Neural cell (in vitro differentiated cells): ENCODE results near the gene SLC4A7.

Experiments used
- EZH2 ChIP-seq: fragments of 200-600, 300-800 bp; shearing (Covaris generic), sonication (generic); IDR thresholded peaks from 2 replicates; pipeline ENCODE4 v1.6.1; 2014; ENCODE audit warnings: antibody characterized with exemption, low read length, borderline replicate concordance, mild to moderate bottlenecking; ENCODE audit not compliant: insufficient read depth, poor library complexity, severe bottlenecking
- MXI1 ChIP-seq: fragments of 450-650 bp; conservative IDR thresholded peaks from 2 replicates; pipeline ENCODE4 v1.6.1; 2014; ENCODE audit warnings: antibody characterized with exemption, mild to moderate bottlenecking; ENCODE audit not compliant: poor library complexity, severe bottlenecking
- POLR2AphosphoS5 ChIP-seq: IDR thresholded peaks from 2 replicates; pipeline ENCODE4 v1.6.1; 2012
- RAD21 ChIP-seq: fragments of 450-650 bp; conservative IDR thresholded peaks from 2 replicates; pipeline ENCODE4 v1.6.1; 2014; ENCODE audit warnings: antibody characterized with exemption, mild to moderate bottlenecking, moderate library complexity
- REST ChIP-seq: IDR thresholded peaks from 2 replicates; pipeline ENCODE4 v1.6.1; 2012; ENCODE audit warnings: borderline replicate concordance
- TAF1 ChIP-seq: IDR thresholded peaks from 2 replicates; pipeline ENCODE4 v1.6.1; 2012; ENCODE audit warnings: low read depth
- TF ChIP-seq, protein P1 (sequence below): fragments of 450-650 bp; IDR thresholded peaks from 2 replicates; pipeline ENCODE4 v1.5.1; 2014; ENCODE audit warnings: antibody characterized with exemption, mild to moderate bottlenecking, moderate library complexity; ENCODE audit not compliant: poor library complexity, severe bottlenecking

- TF ChIP-seq, protein P1, sequence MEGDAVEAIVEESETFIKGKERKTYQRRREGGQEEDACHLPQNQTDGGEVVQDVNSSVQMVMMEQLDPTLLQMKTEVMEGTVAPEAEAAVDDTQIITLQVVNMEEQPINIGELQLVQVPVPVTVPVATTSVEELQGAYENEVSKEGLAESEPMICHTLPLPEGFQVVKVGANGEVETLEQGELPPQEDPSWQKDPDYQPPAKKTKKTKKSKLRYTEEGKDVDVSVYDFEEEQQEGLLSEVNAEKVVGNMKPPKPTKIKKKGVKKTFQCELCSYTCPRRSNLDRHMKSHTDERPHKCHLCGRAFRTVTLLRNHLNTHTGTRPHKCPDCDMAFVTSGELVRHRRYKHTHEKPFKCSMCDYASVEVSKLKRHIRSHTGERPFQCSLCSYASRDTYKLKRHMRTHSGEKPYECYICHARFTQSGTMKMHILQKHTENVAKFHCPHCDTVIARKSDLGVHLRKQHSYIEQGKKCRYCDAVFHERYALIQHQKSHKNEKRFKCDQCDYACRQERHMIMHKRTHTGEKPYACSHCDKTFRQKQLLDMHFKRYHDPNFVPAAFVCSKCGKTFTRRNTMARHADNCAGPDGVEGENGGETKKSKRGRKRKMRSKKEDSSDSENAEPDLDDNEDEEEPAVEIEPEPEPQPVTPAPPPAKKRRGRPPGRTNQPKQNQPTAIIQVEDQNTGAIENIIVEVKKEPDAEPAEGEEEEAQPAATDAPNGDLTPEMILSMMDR, result no peak
- TF ChIP-seq TAF1 (no peak), POLR2AphosphoS5 (no peak), EZH2 (no peak), RAD21 (no peak), REST (no peak), MXI1 (no peak)
Measured at GRCh38 chr3:27392950-27393679, 91.1 kb downstream of the SLC4A7 start.
